GM23248 (cell line): Measurements from ENCODE around the gene LTF.

ENCODE experiments used
- EZH2 ChIP-seq: fragments of 200-600 bp; sonication (generic); IDR thresholded peaks from 2 replicates; pipeline ENCODE4 v1.6.1; 2018; ENCODE audit warnings: antibody characterized with exemption, mild to moderate bottlenecking; ENCODE audit not compliant: insufficient read depth, poor library complexity, severe bottlenecking
- EZH2phosphoT487 ChIP-seq: fragments of 200-600 bp; sonication (generic); IDR thresholded peaks from 2 replicates; pipeline ENCODE4 v1.6.1; 2018; ENCODE audit warnings: antibody characterized with exemption, moderate library complexity, mild to moderate bottlenecking, low read depth; ENCODE audit not compliant: insufficient read depth

- TF ChIP-seq EZH2phosphoT487 (no peak), EZH2 (no peak)
Observed at GRCh38 chr3:46449755-46450552, 14.8 kb downstream of the LTF start.
